Mucosa of gallbladder (tissue), 1 donor: ENCODE data around the gene NXN. TPM values are rescaled to one million over a fixed set of nuclear protein-coding genes. Genes with fewer than 3 reads are reported as not detected.
"Not testable (repeated sequence)": the region's sequence is repeated elsewhere in the genome, so short reads cannot be mapped to it uniquely, and the experiment has no call there.

Experiments used
- DNase-seq: peaks from one replicate; pipeline ENCODE4 v3.0.0-alpha.2; 2020; ENCODE audit warnings: low spot score
- total RNA-seq: library from RNA; stranded (reverse); gene quantifications from one replicate; pipeline ENCODE4 v1.2.1, GENCODE V29; 2021
- donor health status: DM: no; HTN: no; CAD: no.

The NXN gene
- total RNA-seq, 1 donor from 2014 or later, result 46.0 TPM

DNA sequence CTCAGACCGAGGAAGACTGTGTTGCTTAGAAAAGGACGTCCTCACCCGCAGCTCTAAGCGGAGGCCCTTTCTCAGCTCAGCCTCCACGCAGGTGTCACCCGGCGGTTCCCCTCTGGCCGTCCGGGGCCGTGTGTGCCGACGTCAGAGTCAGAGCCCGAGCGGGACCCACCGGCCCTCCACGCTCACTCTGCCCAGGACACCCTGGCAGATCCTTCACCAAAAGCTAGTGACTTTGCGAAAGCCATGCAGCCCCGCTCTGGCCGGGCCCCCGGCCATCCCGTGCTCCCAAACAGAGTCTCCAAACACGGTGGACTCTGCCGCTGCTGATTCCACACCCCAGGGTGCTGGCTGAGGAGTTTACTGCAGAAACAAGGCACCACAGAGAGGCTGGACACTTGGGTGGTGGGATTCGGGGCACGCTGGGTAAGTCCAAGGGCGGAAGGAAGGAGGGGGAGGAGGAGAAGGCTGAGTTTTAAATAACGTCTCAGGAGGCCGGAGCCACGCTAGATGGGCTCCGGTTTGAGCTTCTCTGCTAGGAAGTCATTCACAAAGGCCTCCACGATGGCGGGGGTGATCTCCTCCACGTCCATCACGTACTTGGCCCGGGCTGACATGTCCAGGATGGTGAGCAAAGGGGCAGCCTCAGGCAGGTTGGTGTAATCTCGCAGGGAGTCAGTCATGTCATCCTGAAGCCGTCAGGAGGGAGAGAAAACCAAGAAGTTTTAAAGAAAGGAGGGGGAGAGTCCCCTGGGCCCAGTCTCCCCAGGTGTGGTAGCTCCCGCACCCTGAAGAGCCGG lies 178.9 kb downstream of the NXN start:
- no peak for DNase-seq

DNA sequence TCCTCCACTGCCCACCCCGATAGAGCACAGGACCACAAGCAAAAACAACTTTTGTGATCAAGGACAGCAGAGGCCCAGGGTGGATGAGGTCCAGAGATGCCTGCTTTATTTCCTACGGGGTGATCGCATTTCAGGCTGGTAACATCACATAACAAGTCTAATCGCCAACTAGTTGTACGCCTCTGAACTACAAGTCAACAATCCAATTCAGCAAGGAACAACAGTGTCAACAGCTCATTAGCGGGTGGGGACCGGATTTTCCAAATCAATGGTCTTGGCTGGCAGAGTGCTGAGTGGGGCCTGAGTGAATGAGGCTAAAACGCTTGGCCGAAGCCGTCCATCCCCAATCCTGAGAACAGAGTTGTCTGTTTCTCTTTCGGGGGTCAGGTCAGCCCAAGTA lies 180.3 kb downstream of the NXN start:
- no peak for DNase-seq

DNA sequence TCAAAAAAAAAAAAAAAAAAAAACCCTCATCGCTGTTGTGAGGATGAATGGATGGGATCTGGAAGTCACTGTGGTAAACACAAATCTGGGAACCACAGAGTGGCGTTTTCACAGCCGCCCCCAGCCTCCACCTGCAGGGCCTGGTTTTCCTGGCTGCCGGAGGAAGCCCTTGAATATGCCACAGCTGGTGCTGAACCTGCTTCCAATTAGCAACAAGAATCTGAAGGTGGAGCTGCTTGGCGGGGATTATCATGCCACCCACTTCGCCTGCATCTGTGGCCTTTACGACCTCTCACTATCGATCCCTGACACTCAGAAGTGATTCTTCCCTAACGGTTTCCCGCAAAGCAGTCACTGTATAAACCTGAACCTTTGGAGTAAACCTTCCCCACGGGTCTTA lies 181.3 kb downstream of the NXN start:
- DNase-seq, result no peak

DNA sequence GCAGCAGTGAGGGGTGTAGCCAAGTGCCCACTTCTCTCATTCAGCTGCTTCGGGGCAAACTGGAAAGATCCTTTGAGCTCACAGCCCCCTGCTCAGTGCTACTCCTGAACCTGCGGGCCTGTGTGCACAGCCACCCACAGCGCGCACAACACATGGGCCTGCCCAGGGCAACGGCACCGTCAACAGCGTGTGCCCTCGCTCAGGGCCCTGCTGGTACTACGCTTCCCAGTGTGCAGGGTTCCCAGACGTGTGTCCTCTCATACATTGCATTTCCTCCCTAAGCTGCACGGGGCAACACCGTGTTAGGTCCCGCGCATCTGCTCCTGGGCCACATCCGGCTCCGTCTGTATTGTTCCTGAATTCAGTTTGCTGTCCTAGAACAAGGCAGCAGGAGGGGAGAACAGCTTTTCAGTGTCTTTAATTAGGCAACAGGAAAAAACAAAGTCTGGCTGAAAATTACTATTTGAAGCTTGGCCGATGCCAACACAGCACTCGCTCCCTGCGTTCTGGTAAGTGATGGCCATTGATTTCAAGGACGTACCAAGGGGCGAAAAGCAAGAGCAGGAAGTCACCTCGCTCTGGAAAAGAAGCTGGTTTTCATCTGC lies 182.2 kb downstream of the NXN start:
- no peak for DNase-seq

DNA sequence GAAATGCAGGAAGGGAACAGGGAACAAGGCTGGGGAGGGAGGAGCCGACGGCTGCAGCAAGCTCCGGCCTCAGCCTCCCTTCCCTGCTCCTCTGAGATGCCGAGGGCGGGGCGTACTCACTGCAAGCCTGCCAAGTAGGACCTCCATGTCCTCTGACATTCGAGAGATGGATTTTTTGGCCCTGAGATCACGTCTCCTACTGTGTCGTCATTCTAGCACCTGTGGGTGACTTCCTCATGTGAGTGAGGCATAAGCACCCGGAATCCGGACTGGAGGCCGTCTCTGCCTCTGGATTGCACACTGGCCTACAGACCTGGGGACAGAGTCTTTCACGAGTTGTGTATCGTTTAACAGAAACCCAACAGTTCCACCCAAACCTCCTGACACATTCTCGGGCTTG lies 183.0 kb downstream of the NXN start:
- DNase-seq, result no peak

DNA sequence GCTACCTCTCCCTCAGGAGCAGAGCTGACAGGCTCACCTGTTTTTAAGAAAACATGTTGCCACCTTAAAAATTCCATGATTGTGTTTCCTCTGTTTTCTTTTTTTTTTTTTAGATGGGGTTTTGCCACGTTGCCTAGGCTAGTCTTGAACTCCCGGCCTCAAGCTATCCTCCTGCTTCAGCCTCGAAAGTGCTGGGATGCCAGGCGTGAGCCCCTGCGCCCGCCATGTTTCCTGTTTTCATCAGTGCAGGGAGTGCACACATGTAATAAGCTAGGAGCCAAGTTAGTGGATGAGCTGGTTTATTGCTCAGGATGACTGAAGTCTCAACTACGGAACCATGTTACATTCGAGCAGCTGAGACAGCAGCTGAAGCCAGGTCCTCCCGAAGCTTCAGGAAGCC lies 183.9 kb downstream of the NXN start:
- no peak for DNase-seq

DNA sequence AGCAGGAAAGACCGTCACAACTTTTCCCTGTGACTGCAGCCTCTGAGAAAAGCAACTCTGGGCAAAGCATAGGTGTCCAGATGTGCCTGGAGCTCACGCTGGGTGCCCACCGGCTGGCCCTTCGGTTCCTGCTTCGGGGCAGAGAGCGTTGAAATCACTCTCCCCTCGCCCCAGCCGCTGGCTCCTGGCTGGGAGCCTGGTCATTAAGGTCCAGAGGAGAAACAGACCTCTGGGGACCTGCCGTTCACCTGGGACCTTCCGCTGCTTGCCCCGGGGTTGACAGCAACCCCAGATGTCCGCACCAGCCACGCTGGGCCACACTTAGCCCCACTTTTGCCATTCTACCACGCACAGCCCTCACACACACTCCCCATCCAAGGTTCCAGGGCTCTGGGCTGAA lies 184.3 kb downstream of the NXN start:
- DNase-seq, result no peak

DNA sequence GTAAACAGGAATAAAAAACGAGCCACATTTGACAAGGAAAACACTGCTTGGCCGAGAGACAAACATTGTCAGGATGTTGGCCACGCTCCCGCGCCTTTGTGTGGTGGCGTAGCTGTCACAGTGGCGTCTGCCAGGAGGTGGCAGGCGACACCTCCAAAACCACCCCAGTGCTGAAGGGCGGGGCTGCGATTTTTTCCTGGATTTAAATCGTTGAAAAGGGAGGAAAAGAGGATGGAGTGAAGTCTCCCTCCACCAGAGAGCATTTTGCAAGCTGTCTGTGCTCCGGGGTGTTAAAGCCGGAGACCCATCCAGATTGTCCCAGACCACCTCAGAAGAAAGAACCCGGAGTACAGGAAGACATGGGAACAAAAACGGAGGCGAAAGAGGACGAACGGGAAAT lies 184.7 kb downstream of the NXN start:
- DNase-seq, result peak; percentile 78

DNA sequence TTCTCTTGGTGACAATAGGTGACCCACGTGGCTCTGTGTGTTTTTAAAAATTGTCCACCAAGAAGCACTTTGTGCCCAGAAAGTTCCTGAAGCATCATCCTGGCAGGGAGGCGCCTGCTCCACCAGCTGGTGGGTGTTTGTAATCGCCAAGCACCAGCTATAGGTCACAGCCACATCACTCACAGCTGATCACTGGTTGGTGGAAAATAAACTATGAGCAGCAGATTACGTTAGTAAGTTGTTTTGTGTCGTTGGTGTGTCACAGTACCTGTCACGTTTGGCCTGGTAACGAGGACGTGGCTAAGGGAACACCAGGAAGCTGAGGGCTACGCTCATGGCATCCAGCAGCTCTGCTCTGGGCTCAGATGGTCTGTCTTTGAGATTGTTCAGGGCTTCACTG lies 187.3 kb downstream of the NXN start:
- no peak for DNase-seq

DNA sequence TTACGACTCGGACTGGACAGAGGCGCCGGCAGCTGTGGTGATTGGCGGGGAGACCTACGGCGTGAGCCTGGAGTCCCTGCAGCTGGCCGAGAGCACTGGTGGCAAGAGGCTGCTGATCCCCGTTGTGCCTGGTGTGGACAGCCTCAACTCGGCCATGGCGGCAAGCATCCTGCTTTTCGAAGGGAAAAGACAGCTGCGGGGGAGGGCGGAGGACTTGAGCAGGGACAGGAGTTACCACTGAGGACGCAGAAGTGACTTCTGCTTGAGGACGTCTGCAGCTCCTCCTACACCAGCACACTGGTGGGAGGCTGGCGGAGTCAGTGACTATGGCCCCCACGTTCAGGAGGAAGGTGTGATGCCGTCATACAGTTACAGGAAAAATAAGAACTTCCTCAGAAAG lies 187.7 kb downstream of the NXN start:
- no peak for DNase-seq

DNA sequence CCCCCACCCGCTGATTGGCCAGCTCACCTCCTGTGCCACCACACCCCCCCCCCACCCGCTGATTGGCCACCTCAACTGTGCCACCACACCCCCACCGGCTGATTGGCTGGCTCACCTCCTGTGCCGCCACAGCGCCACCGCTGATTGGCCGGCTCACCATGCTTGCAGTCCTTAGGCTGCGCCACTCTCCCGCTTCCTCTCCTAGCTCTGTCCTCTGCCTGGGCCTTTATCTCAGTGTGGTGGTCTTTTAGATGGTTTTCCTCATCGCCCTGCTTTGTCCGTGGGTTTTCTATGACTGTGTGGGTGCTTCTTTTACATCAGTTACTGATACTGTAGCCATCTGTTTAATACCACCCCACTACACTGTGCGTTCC lies 188.7 kb downstream of the NXN start:
- not testable (repeated sequence) for DNase-seq

DNA sequence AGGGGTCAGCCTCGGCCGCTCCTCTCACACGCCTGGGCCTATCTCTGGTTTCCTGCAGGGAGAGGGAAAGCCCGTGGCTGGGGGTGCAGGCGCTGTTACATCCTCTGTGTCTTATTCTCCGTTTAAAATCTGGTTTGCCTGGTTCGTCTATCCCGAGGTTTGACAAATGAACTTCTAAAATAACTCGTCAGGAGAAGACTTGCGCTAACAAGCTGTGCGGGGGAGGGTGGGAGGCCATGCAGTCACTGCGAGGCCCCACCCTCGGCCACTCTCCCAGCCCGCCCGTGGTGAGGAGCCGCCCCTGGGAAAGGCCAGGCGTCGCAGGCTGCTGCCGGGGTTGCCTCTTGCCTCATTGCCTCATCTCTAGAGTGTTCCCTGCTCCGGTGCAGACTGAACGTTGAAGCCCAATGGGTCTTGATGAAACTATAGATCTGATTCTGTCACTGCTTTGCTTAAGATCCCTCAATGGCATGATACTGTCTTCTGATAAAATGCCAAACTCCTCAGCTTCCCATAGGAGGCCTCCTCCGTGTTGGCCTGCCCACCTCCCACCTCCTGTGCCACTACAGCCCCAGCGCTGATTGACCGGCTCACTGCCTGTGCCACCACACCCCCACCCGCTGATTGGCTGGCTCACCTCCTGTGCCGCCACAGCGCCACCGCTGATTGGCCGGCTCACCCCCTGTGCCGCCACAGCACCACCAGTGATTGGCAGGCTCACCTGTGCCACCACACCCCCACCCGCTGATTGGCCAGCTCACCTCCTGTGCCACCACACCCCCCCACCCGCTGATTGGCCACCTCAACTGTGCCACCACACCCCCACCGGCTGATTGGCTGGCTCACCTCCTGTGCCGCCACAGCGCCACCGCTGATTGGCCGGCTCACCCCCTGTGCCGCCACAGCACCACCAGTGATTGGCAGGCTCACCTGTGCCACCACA lies 189.4 kb downstream of the NXN start:
- not testable (repeated sequence) for DNase-seq

DNA sequence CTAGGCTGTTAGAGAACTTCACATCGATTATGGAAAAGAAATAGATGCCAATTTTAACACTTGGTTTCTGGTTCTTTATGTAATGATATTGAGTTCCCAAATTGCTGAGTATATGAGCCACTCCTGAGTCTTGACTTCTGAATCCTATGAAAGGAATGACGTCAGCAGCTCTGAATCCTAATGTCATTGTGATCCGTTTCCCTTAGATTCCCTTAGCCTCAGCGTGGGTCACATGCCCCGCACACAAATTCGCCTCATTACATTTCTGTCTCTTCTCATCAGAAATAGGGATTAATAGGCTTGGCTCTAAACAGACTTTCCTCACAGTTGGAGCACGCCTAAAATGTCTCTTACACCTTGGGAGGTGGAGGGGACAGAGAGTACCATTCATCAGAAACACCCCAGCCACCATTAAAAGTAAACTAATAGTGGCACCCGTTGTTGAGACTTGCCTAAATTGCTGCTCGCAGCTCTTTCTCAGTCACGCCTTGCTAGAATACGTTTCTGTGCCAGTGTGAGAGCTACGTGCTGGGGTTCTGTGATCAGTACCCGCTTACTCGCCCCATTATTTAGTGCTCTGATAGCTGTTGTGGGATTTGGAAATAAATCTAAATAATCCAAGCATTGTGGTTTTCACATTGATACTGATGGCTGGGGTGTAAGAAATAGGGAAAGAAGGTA lies 190.3 kb downstream of the NXN start:
- DNase-seq, result no peak

DNA sequence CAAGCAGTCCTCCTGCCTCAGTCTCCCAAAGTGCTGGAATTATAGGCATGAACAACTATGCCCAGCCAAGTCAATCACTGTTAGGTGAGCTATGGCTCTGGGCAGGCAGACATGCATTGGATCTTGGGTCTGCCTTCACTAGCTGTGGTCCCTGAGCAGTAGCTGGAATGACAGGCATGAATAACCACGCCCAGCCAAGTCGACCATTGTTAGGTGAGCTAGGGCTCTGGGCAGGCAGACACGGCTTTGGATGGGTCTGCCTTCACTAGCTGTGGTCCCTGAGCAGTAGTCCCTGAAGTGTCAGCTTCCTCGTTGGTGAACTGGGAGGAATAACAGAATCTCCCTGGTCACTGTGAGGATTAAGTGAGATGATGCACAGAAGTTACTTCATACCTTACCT lies 191.0 kb downstream of the NXN start:
- no peak for DNase-seq

DNA sequence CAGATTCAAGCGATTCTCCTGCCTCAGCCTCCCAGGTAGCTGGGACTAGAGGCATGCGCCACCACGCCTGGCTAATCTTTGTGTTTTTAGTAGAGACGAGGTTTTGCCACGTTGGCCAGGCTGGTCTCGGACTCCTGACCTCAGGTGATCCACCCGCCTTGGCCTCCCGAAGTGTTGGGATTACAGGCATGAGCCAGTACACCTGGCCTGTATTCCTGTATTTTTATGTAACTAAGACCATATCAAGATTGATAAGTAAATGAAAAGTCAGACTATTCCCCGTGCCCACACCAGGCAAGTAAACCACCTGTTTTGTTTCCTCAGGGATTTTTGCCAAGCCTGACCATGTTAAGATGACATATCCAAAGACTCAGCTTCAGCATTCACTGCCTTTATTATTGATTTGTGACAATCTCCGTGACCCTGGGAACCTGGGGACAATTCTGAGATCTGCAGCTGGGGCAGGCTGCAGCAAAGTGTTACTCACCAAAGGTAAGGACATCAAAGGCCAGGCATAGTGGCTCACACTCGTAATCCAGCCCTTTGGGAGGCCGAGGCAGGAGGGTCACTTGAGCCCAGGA lies 191.8 kb downstream of the NXN start:
- no peak for DNase-seq

DNA sequence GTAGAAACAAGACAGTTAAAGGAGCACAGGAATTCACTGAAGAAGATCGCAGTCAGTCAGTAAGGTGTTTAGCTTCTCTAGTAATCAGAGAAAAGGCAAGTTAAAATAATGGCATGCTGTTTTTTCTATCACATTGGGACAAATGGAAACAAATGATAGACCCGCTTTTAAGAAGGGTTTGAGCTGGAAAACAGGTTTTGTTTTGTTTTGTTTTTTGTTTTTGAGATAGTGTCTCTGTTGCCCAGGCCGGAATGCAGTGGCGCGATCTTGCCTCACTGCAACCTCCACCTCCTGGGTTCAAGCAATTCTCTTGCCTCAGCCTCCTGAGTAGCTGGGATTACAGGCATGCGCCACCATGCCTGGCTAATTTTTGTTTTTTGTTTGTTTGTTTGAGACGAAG lies 193.7 kb downstream of the NXN start:
- DNase-seq, result not testable (repeated sequence)

DNA sequence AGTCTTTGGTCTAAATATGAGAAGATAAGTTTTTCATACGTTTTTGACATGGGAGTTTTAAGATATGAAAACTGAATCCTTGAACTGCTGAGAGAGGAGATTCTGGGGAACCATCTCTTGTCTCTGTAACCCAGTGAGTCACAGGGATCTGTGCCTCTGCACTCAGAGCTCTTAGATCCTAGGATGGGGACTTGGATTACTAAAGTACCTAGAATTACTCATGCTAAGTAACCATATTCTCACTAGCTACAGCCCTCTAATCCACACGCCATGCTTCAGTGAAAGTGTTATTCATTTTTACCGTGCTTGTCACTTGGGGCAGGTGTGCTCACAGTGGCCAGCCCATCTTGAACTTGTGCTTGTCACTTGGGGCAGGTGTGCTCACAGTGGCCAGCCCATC lies 195.4 kb downstream of the NXN start:
- DNase-seq, result no peak

DNA sequence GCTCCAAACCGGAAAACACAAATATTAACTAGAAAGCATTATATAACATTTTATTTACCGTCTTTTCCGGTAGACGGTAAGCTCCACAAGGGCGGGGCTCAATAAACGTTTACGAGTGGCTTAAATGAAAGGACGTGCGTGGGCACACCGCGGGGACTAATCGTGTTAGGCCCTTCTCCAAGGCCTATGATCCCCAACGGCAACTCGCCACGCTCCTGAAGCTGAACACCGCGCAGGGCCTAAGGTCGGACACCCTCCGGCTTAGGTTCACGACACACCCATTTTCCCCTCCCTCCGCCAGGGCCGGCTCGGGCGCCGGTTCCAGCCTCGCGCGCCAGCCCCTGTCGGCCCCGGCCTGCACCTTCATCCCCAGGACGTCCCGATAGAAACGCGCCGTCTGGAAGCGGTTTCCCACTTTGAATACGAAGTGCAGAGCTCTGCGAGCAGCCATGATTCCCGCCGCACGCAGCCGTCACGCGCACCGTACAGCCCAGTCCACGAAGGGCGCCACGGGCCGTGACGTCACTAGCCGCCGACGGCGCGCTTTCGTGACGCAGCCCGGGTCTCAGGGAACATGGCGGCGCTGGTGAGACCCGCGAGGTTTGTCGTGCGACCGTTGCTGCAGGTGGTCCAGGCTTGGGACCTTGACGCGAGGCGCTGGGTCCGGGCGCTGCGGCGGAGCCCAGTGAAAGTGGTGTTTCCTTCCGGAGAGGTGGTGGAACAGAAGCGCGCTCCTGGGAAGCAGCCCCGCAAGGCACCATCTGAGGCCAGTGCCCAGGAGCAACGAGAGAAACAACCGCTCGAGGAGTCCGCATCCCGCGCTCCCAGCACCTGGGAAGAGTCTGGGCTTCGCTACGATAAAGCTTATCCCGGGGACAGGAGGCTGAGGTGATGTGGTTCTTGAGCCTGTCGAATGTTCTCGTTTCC lies 197.5 kb downstream of the NXN start, which contains the start of the genes GLOD4 and MRM3:
GLOD4 (minus strand) TSS at position 476 of the 927 bp plus-strand sequence; CDS start at position 451, 25 bp downstream.
MRM3 (plus strand) TSS at position 549 of the 927 bp plus-strand sequence; CDS start at position 575, 26 bp downstream.
- DNase-seq, result peak; percentile 96

DNA sequence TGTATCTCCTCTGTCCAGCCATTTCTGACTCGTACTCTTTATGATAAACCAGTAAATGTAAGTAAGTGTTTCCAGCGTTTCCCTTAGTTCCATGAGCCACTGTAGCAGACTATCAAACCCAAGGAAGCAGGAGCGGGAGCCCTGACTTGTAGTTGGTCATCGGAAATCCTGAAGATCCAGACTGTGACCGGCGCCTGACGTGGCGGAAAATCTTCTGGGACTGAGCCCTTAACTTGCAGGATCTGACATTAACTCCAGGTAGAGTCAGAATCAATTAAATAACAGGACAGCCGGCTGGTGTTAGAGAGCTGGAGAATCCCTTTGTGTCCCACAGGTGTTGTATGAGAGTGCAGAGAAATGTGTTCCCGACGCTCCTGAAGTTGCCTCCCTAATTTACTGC lies 201.5 kb downstream of the NXN start:
- DNase-seq, result no peak

DNA sequence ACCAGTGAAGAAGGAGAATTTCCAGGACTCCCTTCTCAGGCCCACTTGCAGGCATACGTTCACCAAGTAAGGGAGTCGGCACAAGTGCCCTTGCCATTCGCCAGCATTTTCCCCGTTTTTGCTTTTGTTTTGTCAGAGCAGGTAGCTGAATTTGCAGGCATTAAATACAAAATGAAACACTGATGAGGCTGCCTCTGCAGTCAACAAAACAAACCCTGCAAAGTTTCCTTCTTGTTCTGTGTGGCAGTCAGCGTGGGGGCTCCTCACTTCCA lies 205.3 kb downstream of the NXN start:
- no peak for DNase-seq
